Bone marrow (tissue), 2 donors: ENCODE data around the gene ZNF695.

ENCODE experiments used
- DNase-seq, 2 donors: peaks; one replicate each; lab custom pipeline; 2025; lab: John Stamatoyannopoulos, UW

The ZNF695 gene

DNA sequence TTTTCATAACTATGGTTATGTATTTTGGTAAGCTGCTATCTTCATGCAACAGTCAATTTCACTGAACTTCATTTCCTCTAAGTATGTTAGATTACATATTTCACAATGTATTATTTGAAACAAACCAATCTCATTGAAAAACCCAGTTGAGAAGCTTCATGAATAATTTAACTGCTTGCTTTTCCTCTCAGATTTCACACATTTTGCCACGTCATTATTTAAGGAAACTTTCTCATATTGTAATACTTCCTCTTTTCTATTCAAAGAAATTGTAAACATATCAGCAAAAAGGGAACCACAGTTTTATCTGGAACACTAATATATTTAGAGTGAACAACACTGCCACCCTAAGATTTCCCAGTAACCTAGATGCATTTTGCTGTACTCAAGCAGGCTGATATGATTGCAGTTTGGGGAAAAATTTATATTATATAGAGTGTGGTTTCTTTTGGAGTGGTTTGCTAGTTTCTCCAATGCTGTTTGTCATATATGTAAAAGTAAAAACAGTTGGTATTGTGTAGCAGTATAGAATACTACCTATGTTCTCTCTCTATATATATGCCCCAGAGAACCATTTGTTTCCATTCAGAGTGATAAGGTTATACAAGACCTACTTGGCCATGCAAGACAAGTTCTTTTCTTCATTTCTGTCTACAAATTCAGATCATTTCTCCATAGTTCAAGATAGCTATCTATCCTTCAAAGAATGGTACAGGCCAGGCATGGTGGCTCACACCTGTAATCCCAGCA lies 47.7 kb downstream of the ZNF695 start:
- peak in 1 of 2 donors; percentile 91 for DNase-seq

DNA sequence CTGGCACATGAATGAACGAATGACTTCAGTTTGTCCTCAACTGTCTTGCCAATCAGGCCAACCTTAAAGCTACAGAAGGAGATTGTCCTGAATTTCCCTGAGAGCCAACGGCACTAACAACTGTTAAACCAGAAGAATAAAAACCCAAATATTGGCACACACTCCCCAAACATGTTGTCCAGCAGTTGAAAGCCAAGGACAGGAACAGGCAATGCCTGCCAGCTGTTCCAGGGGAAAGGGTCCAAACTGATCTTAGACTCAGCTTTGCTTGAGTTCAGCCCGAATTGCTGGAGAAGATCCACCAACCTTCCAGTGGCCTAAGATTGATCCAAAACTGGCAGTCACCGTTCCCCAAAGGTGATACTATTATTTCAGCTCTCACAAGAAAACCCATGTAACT lies 53.7 kb downstream of the ZNF695 start:
- DNase-seq = no peak

- DNase-seq = no peak
Observed at GRCh38 chr1:246951413-246951812, 56.4 kb downstream of the ZNF695 start.

GRCh38 chr1:246949956-246950355 lies 57.9 kb downstream of the ZNF695 start:
- no peak for DNase-seq

- no peak for DNase-seq
Observed at GRCh38 chr1:246947255-246947654, 60.6 kb downstream of the ZNF695 start.

GRCh38 chr1:246946366-246946765 lies 61.5 kb downstream of the ZNF695 start:
- DNase-seq = no peak
